Ishikawa (cell line): ENCODE data around the gene PTAFR.

ENCODE experiments used
- CEBPB ChIP-seq: IDR thresholded peaks from 2 replicates; pipeline ENCODE4 v1.6.1; 2012
- CREB1 ChIP-seq: IDR thresholded peaks from 2 replicates; pipeline ENCODE4 v1.6.1; 2012; ENCODE audit warnings: low read depth
- EGR1 ChIP-seq: IDR thresholded peaks from 2 replicates; pipeline ENCODE4 v1.6.1; 2012
- EP300 ChIP-seq: IDR thresholded peaks from 2 replicates; pipeline ENCODE4 v1.6.1; 2012; ENCODE audit warnings: borderline replicate concordance
- FOXM1 ChIP-seq: IDR thresholded peaks from 2 replicates; pipeline ENCODE4 v1.6.1; 2012; ENCODE audit warnings: low read depth, borderline replicate concordance
- MAX ChIP-seq: IDR thresholded peaks from 2 replicates; pipeline ENCODE4 v1.6.1; 2012
- NFIC ChIP-seq: IDR thresholded peaks from 2 replicates; pipeline ENCODE4 v1.6.1; 2012
- RAD21 ChIP-seq: IDR thresholded peaks from 2 replicates; pipeline ENCODE4 v1.6.1; 2012; ENCODE audit warnings: low read depth
- REST ChIP-seq: IDR thresholded peaks from 2 replicates; pipeline ENCODE4 v1.6.1; 2012; ENCODE audit warnings: low read depth, mild to moderate bottlenecking
- TAF1 ChIP-seq: IDR thresholded peaks from 2 replicates; pipeline ENCODE4 v1.6.1; 2012; ENCODE audit warnings: low read depth, mild to moderate bottlenecking
- TCF12 ChIP-seq: IDR thresholded peaks from 2 replicates; pipeline ENCODE4 v1.6.1; 2012; ENCODE audit warnings: low read depth
- TEAD4 ChIP-seq: IDR thresholded peaks from 2 replicates; pipeline ENCODE4 v1.6.1; 2012
- USF1 ChIP-seq: IDR thresholded peaks from 2 replicates; pipeline ENCODE4 v1.6.1; 2012
- YY1 ChIP-seq: IDR thresholded peaks from 2 replicates; pipeline ENCODE4 v1.6.1; 2012; ENCODE audit warnings: low read depth
- ZBTB7A ChIP-seq: IDR thresholded peaks from 2 replicates; pipeline ENCODE4 v1.6.1; 2012; ENCODE audit warnings: low read depth

PTAFR gene

GRCh38 chr1:28119556-28119955, 56.9 kb downstream of the PTAFR start:
- no peak for TF ChIP-seq EP300
- TF ChIP-seq TAF1, result no peak
- no peak for TF ChIP-seq REST

GRCh38 chr1:28118640-28119307, 57.7 kb downstream of the PTAFR start:
- TF ChIP-seq ZBTB7A (no peak), MAX (no peak), YY1 (no peak), CEBPB (no peak), CREB1 (no peak), TCF12 (no peak), USF1 (no peak), TAF1 (no peak), FOXM1 (no peak), RAD21 (no peak), NFIC (no peak), TEAD4 (no peak), EP300 (no peak), REST (no peak), EGR1 (no peak)

GRCh38 chr1:28115267-28115666, 61.2 kb downstream of the PTAFR start:
- TF ChIP-seq TEAD4, result no peak
- no peak for TF ChIP-seq USF1
- TF ChIP-seq YY1, result no peak
- no peak for TF ChIP-seq MAX
- no peak for TF ChIP-seq NFIC
- no peak for TF ChIP-seq FOXM1
- TF ChIP-seq REST, result no peak

GRCh38 chr1:28114844-28115243, 61.6 kb downstream of the PTAFR start:
- TF ChIP-seq USF1 (no peak), TEAD4 (no peak), EGR1 (no peak), EP300 (no peak), ZBTB7A (no peak), YY1 (no peak), NFIC (no peak), TAF1 (no peak), FOXM1 (no peak), TCF12 (no peak)

- TF ChIP-seq TCF12, result no peak
- no peak for TF ChIP-seq USF1
- TF ChIP-seq REST, result no peak
- no peak for TF ChIP-seq CREB1
- TF ChIP-seq MAX, result no peak
- no peak for TF ChIP-seq RAD21
- no peak for TF ChIP-seq EP300
- no peak for TF ChIP-seq NFIC
- no peak for TF ChIP-seq TEAD4
- no peak for TF ChIP-seq EGR1
- TF ChIP-seq TAF1, result no peak
Measured at GRCh38 chr1:28113242-28113572, 63.3 kb downstream of the PTAFR start.
